GM13977 (cell line): ENCODE measurements around the gene YTHDF1.

Source experiments
- DNase-seq: peaks from one replicate; pipeline ENCODE4 v3.0.0; 2012; ENCODE audit warnings: low spot score
- in situ Hi-C: fragments of 300-500 bp; cut with MboI; formaldehyde crosslinking; loops from one replicate; pipeline ENCODE4 v1.12.0; 2022; ENCODE audit warnings: low sequenced_read_pairs, low pct_unique_long_range_greater_than_20kb, mixed read lengths, inconsistent platforms; ENCODE audit not compliant: unreplicated experiment
- TF ChIP-seq, protein P1 (sequence below): IDR thresholded peaks from 2 replicates; pipeline ENCODE4 v1.5.1; 2012; ENCODE audit warnings: mild to moderate bottlenecking, control low read depth; ENCODE audit not compliant: insufficient read depth; ENCODE audit errors: extremely low read depth, missing control alignments

Gene YTHDF1

DNA sequence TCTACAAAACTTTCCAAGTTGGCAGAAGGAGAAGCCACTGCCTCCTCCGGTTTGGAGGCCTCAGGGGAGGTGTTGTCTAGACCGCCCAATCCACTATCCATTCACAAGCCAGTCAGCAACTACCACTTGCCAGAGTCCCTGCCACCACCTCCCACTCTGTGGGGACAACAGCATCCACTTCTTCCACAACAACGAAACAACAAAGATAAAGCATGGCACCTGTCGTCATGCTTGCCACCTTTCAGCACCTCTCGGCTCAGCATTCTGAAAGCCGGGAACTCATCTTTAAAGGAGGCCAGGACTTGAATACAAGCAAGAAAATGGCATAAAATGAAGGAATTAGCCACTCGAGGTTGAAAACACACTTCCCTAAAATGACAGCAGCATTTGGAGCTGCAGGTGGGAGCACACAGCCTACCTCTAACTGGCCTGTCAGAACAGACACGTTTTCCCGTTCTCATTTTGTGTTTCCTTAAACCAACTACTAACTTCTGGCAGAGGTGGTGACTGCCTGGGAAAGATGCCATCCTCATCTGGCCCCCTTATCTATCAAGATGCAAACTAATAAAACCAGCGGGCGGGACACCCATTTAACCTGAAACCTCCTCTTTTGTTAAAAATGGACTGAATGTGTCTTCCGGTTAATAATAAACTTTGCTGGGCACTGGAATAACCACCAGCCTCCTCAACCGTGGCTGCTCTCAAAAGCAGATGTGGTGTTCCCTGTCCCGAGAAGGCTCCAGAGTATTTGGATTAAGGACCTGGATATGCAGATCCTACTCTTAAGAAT, 21.7 kb downstream of the YTHDF1 start:
- TF ChIP-seq, protein P1, sequence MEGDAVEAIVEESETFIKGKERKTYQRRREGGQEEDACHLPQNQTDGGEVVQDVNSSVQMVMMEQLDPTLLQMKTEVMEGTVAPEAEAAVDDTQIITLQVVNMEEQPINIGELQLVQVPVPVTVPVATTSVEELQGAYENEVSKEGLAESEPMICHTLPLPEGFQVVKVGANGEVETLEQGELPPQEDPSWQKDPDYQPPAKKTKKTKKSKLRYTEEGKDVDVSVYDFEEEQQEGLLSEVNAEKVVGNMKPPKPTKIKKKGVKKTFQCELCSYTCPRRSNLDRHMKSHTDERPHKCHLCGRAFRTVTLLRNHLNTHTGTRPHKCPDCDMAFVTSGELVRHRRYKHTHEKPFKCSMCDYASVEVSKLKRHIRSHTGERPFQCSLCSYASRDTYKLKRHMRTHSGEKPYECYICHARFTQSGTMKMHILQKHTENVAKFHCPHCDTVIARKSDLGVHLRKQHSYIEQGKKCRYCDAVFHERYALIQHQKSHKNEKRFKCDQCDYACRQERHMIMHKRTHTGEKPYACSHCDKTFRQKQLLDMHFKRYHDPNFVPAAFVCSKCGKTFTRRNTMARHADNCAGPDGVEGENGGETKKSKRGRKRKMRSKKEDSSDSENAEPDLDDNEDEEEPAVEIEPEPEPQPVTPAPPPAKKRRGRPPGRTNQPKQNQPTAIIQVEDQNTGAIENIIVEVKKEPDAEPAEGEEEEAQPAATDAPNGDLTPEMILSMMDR, result no peak
- in situ Hi-C loops, result no loop called here
- no peak for DNase-seq

DNA sequence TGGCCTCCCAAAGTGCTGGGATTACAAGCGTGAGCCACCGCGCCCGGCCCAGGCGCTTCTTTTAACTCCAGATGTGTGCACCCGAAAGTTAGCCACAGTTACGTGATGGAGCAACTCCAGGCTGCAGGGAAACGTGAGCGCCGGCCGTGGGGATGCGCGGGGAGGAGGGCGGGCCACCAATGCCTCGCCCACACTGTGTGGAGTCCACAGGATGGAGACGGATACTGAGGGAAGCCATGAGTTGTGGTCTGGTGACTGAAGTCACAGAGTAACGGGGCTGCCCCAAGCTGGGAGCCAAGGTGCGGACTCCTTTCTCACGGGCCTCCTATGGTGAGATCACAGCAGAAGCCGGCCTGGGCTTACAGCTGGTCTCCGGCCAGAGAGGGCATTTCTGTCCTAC, 23.2 kb downstream of the YTHDF1 start:
- in situ Hi-C loops, result no loop called here
- TF ChIP-seq, protein P1, result no peak
- DNase-seq, result no peak

DNA sequence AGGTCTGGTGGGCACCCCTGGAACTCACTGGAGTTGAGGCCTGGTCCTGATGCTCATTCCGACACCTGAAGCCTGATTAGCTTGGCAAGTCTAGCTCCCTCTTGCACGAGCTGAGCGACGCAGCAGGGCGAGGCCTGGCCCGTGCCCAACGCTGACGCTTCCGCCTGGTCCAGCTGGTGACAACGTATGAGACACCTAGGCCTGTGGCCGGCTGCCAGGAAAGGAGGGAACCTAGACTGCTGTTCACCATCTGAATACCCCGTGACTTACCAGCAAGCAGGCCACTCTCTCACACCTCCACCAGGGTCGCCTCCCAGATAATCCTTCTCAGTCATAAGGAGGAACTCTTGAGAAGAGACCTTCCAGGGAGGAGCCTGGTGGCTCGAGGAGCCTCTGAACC, 24.5 kb downstream of the YTHDF1 start:
- TF ChIP-seq, protein P1, result no peak
- in situ Hi-C loops, result no loop called here
- no peak for DNase-seq

DNA sequence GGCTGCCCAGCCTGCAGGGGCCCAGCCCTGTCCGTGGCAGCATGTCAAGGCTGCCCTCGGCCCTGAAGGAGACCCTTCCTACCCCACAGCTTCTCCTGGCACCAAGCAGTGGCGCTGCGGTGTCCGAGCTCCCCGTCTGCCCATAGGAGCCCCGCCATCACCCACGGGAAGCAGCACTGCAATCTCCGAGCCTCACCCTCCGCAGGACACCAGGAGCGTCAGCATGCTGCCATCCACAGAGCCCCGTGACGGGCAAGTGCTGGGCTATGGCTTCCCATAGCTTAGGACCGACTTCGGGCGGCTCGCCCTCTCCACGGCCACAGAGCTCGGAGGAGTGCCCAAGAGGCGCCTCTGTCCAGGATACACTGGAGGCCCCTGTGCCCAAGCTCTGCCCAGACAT, 25.1 kb downstream of the YTHDF1 start:
- TF ChIP-seq, protein P1, result no peak
- DNase-seq, result no peak
- in situ Hi-C loops, result no loop called here

DNA sequence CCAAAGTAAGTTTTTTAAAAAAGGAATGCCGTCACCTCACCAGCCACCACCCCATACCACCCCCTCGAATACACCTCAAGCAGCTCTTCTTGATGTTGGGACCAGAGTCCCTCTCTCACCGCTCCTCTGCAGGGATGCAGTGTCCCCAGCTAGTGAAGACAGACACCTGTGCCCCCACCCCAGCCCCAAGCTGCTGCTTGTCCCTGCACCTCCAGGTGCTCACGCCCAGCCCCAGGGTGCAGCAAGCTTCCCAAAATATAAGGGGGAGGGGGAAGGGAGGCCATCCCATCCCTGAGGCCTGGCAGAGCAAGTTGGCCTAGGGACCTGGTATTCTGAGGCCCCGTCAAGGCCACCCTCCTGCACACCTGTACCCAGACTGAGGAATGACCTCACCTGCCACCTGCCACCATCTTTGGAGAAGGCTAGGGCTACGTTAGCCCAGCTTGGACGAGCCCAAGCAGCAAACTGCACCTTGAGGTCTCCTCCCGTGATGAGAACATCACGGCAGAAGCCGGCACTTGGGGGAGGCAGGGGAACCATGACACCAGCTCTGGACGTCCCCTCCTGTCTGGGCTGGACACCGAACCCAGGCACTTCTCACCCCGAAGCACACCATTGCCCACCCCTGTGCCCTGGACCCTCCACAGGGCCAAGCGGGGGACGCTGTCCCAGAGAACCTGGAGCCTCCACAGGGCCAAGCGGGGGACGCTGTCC, 25.9 kb downstream of the YTHDF1 start:
- TF ChIP-seq, protein P1, result no peak
- in situ Hi-C loops, result no loop called here
- no peak for DNase-seq

DNA sequence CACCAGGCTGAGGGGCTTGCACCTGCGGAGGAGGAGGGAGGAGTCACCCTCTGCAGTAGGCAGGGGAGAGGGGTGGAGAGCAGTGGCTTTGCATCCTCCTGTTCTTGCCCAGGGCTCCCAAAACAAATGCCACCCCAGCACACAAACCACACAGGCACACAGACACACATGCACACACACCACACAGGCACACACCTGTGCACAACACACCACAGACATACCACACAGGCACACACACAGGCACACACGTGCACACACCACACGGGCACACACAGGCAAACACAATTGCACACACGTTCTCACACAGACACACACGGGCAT, 26.6 kb downstream of the YTHDF1 start:
- in situ Hi-C loops, result no loop called here
- TF ChIP-seq, protein P1, result no peak
- DNase-seq, result no peak
